ENCODE data around the gene S100A7A. TPM values are rescaled to one million over a fixed set of nuclear protein-coding genes. Genes with fewer than 3 reads are reported as not detected.

Gene S100A7A
- polyA plus RNA-seq, 1 donor from 2014 or later, result not detected

DNA sequence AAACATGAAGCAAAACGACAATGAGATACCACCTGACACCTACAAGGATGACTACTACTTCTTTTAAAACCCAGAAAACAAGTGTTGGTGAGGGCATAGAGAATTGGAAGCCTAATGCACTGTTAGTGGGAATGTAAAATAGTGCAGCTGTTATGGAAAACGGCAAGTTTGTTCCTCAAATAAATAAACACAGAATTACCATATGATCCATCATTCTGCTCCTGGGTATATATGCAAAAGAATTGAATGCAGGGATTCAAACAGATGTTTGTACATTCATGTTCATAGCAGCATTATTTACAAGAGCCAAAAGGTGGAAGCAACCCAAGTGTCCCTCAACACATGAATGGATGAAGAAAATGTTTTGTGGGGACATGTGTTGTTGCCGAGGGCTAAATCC, 24.1 kb upstream of the S100A7A start:
- H3K4me3 ChIP-seq (ENCODE audit: low read length), result no peak overlapping the region
- H3K9me2 ChIP-seq (ENCODE audit: insufficient read depth, low read length), result no peaks in the 10 kb centered on the region
- TF ChIP-seq POLR2AphosphoS5 (IDR thresholded peaks at IDR 0.05) (no peak), RAD21 (conservative IDR thresholded peaks at IDR 0.05) (no peak), SMC3 (conservative IDR thresholded peaks at IDR 0.05; ENCODE audit: poor library complexity) (no peak), EP300 (conservative IDR thresholded peaks at IDR 0.05; ENCODE audit: poor library complexity, severe bottlenecking) (no peak)
- TF ChIP-seq, protein P1, sequence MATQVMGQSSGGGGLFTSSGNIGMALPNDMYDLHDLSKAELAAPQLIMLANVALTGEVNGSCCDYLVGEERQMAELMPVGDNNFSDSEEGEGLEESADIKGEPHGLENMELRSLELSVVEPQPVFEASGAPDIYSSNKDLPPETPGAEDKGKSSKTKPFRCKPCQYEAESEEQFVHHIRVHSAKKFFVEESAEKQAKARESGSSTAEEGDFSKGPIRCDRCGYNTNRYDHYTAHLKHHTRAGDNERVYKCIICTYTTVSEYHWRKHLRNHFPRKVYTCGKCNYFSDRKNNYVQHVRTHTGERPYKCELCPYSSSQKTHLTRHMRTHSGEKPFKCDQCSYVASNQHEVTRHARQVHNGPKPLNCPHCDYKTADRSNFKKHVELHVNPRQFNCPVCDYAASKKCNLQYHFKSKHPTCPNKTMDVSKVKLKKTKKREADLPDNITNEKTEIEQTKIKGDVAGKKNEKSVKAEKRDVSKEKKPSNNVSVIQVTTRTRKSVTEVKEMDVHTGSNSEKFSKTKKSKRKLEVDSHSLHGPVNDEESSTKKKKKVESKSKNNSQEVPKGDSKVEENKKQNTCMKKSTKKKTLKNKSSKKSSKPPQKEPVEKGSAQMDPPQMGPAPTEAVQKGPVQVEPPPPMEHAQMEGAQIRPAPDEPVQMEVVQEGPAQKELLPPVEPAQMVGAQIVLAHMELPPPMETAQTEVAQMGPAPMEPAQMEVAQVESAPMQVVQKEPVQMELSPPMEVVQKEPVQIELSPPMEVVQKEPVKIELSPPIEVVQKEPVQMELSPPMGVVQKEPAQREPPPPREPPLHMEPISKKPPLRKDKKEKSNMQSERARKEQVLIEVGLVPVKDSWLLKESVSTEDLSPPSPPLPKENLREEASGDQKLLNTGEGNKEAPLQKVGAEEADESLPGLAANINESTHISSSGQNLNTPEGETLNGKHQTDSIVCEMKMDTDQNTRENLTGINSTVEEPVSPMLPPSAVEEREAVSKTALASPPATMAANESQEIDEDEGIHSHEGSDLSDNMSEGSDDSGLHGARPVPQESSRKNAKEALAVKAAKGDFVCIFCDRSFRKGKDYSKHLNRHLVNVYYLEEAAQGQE (IDR thresholded peaks at IDR 0.05; ENCODE audit: borderline replicate concordance), result no peak
- no peak overlapping the region for H2AFZ ChIP-seq (ENCODE audit: low read depth, low read length)
- H3K36me3 ChIP-seq (ENCODE audit: insufficient read depth, low read length), result no peaks in the 10 kb centered on the region
- no peaks in the 10 kb centered on the region for H3K79me2 ChIP-seq (replicated peaks; ENCODE audit: insufficient read depth, low read length)
- H3K4me2 ChIP-seq (ENCODE audit: low read length), result no peak overlapping the region
- no peaks in the 10 kb centered on the region for H3K27me3 ChIP-seq (ENCODE audit: insufficient read depth, low read depth, low read length)
- no peak overlapping the region for H3K9ac ChIP-seq (ENCODE audit: low read length)
- H3K27ac ChIP-seq (ENCODE audit: low read length), result no peak overlapping the region
- H3F3A ChIP-seq (ENCODE audit: insufficient read depth, low read length, poor library complexity, severe bottlenecking), result no peaks in the 10 kb centered on the region
- no peaks in the 10 kb centered on the region for H4K20me1 ChIP-seq (ENCODE audit: insufficient read depth)
- H3K9me3 ChIP-seq (ENCODE audit: low read length), result no peaks in the 10 kb centered on the region

DNA sequence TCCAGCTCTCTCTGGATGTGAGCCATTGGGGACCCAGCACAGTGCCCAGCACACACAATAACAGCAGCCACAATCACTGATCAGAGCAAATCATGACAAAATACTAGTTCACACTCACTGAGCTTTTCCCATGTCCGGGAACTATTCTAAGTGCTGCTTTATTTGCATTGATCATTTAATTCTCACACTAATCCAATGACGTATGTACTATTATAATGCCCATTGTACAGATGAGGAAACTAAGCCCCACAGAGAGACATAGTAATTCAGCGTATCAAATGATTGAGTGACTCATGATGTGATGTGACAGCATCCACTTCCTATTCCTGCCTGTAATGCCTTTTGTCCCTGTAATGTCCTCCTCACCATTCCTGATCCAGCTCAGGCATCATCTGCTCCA, 23.5 kb upstream of the S100A7A start:
- H3K4me3 ChIP-seq (ENCODE audit: low read length), result no peak overlapping the region
- H3F3A ChIP-seq (ENCODE audit: insufficient read depth, low read length, poor library complexity, severe bottlenecking), result no peaks in the 10 kb centered on the region
- H3K9ac ChIP-seq (ENCODE audit: low read length), result no peak overlapping the region
- H3K4me2 ChIP-seq (ENCODE audit: low read length), result no peak overlapping the region
- no peaks in the 10 kb centered on the region for H3K79me2 ChIP-seq (replicated peaks; ENCODE audit: insufficient read depth, low read length)
- H3K9me3 ChIP-seq (ENCODE audit: low read length), result no peaks in the 10 kb centered on the region
- no peak overlapping the region for H3K27ac ChIP-seq (ENCODE audit: low read length)
- H3K36me3 ChIP-seq (ENCODE audit: insufficient read depth, low read length), result no peaks in the 10 kb centered on the region
- TF ChIP-seq TAF1 (IDR thresholded peaks at IDR 0.05; ENCODE audit: low read depth) (no peak), MXI1 (conservative IDR thresholded peaks at IDR 0.05; ENCODE audit: poor library complexity, severe bottlenecking) (no peak), RAD21 (conservative IDR thresholded peaks at IDR 0.05) (no peak), POLR2AphosphoS5 (IDR thresholded peaks at IDR 0.05) (no peak), EZH2 (IDR thresholded peaks at IDR 0.05; ENCODE audit: borderline replicate concordance, insufficient read depth, low read length, poor library complexity, severe bottlenecking) (no peak), EP300 (conservative IDR thresholded peaks at IDR 0.05; ENCODE audit: poor library complexity, severe bottlenecking) (no peak), SMC3 (conservative IDR thresholded peaks at IDR 0.05; ENCODE audit: poor library complexity) (no peak)
- TF ChIP-seq, protein P2, sequence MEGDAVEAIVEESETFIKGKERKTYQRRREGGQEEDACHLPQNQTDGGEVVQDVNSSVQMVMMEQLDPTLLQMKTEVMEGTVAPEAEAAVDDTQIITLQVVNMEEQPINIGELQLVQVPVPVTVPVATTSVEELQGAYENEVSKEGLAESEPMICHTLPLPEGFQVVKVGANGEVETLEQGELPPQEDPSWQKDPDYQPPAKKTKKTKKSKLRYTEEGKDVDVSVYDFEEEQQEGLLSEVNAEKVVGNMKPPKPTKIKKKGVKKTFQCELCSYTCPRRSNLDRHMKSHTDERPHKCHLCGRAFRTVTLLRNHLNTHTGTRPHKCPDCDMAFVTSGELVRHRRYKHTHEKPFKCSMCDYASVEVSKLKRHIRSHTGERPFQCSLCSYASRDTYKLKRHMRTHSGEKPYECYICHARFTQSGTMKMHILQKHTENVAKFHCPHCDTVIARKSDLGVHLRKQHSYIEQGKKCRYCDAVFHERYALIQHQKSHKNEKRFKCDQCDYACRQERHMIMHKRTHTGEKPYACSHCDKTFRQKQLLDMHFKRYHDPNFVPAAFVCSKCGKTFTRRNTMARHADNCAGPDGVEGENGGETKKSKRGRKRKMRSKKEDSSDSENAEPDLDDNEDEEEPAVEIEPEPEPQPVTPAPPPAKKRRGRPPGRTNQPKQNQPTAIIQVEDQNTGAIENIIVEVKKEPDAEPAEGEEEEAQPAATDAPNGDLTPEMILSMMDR (IDR thresholded peaks at IDR 0.05; ENCODE audit: poor library complexity, severe bottlenecking), result no peak
- TF ChIP-seq, protein P1 (IDR thresholded peaks at IDR 0.05; ENCODE audit: borderline replicate concordance), result no peak
- no peaks in the 10 kb centered on the region for H4K20me1 ChIP-seq (ENCODE audit: insufficient read depth)
- no peak overlapping the region for H2AFZ ChIP-seq (ENCODE audit: low read depth, low read length)
- no peaks in the 10 kb centered on the region for H3K27me3 ChIP-seq (ENCODE audit: insufficient read depth, low read depth, low read length)
- H3K9me2 ChIP-seq (ENCODE audit: insufficient read depth, low read length), result no peaks in the 10 kb centered on the region
